Body of pancreas (tissue), 4 donors: Measurements from ENCODE around the gene CCDC124. TPM values are rescaled to one million over a fixed set of nuclear protein-coding genes. Genes with fewer than 3 reads are reported as not detected.
"Not testable (repeated sequence)": the region's sequence is repeated elsewhere in the genome, so short reads cannot be mapped to it uniquely, and the experiment has no call there.

Experiments used
- ATAC-seq: fragments of 150-250 bp; one replicate; pipeline ENCODE4 v1.9.1; 2016
- DNase-seq, 4 donors: peaks; one replicate each; pipeline ENCODE4 v3.0.0-alpha.2; 2019
- H3K27ac ChIP-seq, 4 donors: fragments of 200-600 bp; sonication (generic); 1 replicate in 3 of 4; 2 replicates in 1 of 4; pipeline versions ENCODE4 v1.5.1 to v1.6.1; 2016 to 2019; ENCODE audit warnings: mild to moderate bottlenecking in 1 of 4, mixed read lengths in 1 of 4, moderate library complexity in 1 of 4
- H3K27me3 ChIP-seq, 2 donors: fragments of 200-600 bp; sonication (generic); one replicate each; pipeline ENCODE4 v1.6.0; 2016; ENCODE audit warnings: mild to moderate bottlenecking in 1 of 2
- H3K36me3 ChIP-seq, 2 donors: fragments of 200-600 bp; sonication (generic); replicated peaks in 1 of 2; 2 replicates each; pipeline ENCODE4 v1.5.1; 2016; ENCODE audit warnings: low read depth in 2 of 2; ENCODE audit not compliant: insufficient read depth in 1 of 2
- H3K4me1 ChIP-seq: fragments of 200-600 bp; sonication (generic); one replicate; pipeline ENCODE4 v1.6.0; 2016
- H3K4me3 ChIP-seq, 2 donors: fragments of 200-600 bp; sonication (generic); 1 replicate in 1 of 2; 2 replicates in 1 of 2; pipeline ENCODE4 v1.5.1; 2016 to 2019
- H3K9me3 ChIP-seq, 3 donors: fragments of 200-600 bp; sonication (generic); 1 replicate in 2 of 3; 2 replicates in 1 of 3; pipeline ENCODE4 v1.5.1; 2016
- POLR2A ChIP-seq, 3 donors: fragments of 450-650 bp; IDR thresholded peaks; one replicate each; pipeline ENCODE4 v1.6.1; 2016; ENCODE audit warnings: antibody characterized with exemption in 3 of 3, mild to moderate bottlenecking in 2 of 3
- WGBS, 2 donors: methylation state at CpG; one replicate each; pipeline ENCODE4 v1.1.5; 2017; 5-methylcytosine and 5-hydroxymethylcytosine counted together
- intact Hi-C: fragments of 100-400 bp; cut with DNase I; formaldehyde crosslinking; loops from one replicate; pipeline ENCODE4 v1.15.1; 2023
- total RNA-seq, 2 donors: library from RNA; depleted of rRNA; stranded (reverse); fragments of >200 nt; gene quantifications; one replicate each; pipeline ENCODE4 v1.1.0, GENCODE V29; 2016
- TF ChIP-seq, protein P1 (sequence below), 7 experiments: fragments of 450-650 bp in 4 of 7; fragments of 200-600 bp in 3 of 7; sonication (generic) in 3 of 7; IDR thresholded peaks; one replicate each; pipeline ENCODE4 v1.5.1; 2016 to 2019; ENCODE audit warnings: antibody characterized with exemption in 7 of 7

The CCDC124 gene
- total RNA-seq, 2 donors from 2014 or later = 25.2 to 84.0 TPM

DNA sequence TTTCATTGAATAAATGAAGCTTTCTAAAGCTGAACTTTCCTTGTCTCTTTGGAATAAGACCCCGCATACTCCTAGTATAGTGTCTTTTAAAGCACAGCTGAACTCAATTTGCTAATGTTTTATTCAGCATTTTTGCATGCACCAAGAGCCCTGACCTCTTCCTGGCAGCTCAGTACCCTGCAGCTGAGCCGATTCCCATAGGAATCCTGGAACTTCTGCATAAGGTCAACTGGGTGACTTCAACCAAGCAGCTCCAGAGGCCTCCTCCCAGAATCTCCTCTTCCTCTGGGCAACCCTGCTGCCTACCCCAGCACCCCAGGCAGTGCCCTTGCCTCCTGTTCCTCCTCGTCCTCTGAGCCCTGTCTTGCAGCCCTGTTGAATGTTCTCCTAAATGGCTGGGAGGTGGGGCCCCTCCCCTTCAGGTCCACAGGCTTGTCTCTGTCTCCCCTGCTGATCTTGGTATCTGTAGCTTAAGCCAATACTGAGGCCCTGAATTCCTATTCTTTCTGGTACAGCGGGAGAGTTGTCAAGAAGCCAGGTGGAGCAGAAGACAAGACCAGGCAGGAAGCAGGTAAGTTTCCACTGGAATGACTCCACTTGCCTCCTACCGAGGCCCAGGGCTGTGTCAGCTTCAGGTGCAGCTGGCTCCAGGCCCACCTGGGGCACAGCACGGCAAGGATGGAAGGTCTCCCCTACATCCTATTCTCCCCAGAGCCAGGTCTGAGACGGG is 23.6 kb upstream of the CCDC124 start:
- intact Hi-C loops = no loop called here
- no peak for TF ChIP-seq POLR2A (IDR thresholded peaks at IDR 0.05)
- TF ChIP-seq, protein P1, sequence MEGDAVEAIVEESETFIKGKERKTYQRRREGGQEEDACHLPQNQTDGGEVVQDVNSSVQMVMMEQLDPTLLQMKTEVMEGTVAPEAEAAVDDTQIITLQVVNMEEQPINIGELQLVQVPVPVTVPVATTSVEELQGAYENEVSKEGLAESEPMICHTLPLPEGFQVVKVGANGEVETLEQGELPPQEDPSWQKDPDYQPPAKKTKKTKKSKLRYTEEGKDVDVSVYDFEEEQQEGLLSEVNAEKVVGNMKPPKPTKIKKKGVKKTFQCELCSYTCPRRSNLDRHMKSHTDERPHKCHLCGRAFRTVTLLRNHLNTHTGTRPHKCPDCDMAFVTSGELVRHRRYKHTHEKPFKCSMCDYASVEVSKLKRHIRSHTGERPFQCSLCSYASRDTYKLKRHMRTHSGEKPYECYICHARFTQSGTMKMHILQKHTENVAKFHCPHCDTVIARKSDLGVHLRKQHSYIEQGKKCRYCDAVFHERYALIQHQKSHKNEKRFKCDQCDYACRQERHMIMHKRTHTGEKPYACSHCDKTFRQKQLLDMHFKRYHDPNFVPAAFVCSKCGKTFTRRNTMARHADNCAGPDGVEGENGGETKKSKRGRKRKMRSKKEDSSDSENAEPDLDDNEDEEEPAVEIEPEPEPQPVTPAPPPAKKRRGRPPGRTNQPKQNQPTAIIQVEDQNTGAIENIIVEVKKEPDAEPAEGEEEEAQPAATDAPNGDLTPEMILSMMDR (IDR thresholded peaks at IDR 0.05) = no peak
- H3K4me1 ChIP-seq = peaks cover 12% of the 10 kb centered on the region
- H3K27me3 ChIP-seq = no peaks in the 10 kb centered on the region
- ATAC-seq (peak; percentile 79), DNase-seq (peak; percentile 55 to 65 (median 61))
- 28 to 37% methylated on average over 7 of the region's 7 CpGs for WGBS, 2 donors
- H3K36me3 ChIP-seq = no peaks in the 10 kb centered on the region
- H3K4me3 ChIP-seq = no peak overlapping the region
- H3K9me3 ChIP-seq = no peaks in the 10 kb centered on the region
- peak overlapping the region; percentile 6 to 63 (median 39) for H3K27ac ChIP-seq

DNA sequence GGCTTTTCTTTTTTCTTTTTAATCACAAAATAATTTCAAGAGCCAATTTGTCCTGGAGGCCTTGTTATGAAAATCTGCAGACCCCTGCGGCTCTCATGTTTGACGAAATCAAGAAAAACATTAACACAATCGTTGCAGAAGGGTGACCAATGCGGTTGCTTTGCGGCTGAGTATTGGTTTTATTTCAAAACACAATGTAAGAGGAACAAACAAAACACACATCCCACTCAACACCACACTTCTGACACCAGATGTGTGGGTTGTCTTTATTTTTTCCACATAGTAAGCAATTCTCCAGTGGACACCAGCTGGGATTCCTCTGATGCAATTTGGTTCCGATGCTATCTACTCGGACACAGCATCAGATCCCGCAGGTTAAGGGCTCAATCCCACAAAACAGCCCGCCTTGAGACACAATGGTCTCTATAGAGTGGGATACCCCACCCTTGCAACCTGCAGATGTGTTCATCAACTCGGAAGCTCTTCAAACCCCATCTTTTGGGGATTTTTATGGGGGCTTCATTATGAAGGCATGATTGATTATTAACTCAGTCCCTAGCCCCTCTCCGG is 21.9 kb upstream of the CCDC124 start:
- Histone ChIP-seq H3K4me3 (no peak overlapping the region), H3K36me3 (no peaks in the 10 kb centered on the region), H3K4me1 (peaks cover 12% of the 10 kb centered on the region), H3K9me3 (no peaks in the 10 kb centered on the region), H3K27ac (no peak overlapping the region), H3K27me3 (no peaks in the 10 kb centered on the region)
- DNase-seq (no peak), ATAC-seq (no peak)
- TF ChIP-seq, protein P1 (IDR thresholded peaks at IDR 0.05) = no peak
- no peak for TF ChIP-seq POLR2A (IDR thresholded peaks at IDR 0.05)
- 79 to 80% methylated on average over 11 of the region's 11 CpGs for WGBS, 2 donors
- intact Hi-C loops = no loop called here

DNA sequence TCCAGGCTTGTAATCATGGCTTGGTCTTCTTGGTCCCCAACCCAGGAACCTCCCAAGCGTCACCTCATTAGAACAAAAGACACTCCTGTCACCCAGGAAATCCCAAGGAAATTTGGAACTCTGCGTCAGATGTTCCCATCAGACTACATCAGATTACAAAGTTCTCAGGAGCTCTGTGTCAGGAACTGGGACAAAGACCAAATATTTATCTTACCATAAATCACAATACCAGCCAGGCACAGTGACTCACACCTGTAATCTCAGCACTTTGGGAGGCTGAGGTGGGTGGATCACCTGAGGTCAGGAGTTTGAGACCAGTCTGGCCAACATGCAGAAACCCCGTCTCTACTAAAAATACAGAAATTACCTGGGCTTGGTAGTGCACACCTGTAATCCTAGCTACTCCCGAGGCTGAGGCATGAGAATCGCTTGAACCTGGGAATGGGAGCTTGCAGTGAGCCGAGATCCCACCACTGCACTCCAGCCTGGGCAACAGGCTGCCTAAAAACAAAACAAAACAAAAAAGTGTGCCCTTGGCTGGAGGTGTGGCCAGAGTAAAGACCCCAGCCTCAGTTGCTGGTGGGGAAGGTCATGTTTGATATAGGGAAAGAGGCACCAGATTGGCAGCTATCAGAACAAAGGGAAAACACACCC is 16.7 kb upstream of the CCDC124 start:
- peaks cover 8% of the 10 kb centered on the region for H3K4me1 ChIP-seq
- H3K27me3 ChIP-seq = no peaks in the 10 kb centered on the region
- ATAC-seq (peak; percentile 68), DNase-seq (peak in 1 of 4 donors; percentile 15)
- no peaks in the 10 kb centered on the region for H3K36me3 ChIP-seq
- 47 to 53% methylated on average over 5 to 6 of the region's 6 CpGs for WGBS, 2 donors
- peak overlapping the region in 1 of 4 donors; percentile 31 for H3K27ac ChIP-seq
- H3K4me3 ChIP-seq = no peak overlapping the region
- TF ChIP-seq, protein P1 (IDR thresholded peaks at IDR 0.05) = no peak
- no peak for TF ChIP-seq POLR2A (IDR thresholded peaks at IDR 0.05)
- peaks cover 0 to 3% (median 0%) of the 10 kb centered on the region in 3 donors for H3K9me3 ChIP-seq
- intact Hi-C loops = no loop called here

DNA sequence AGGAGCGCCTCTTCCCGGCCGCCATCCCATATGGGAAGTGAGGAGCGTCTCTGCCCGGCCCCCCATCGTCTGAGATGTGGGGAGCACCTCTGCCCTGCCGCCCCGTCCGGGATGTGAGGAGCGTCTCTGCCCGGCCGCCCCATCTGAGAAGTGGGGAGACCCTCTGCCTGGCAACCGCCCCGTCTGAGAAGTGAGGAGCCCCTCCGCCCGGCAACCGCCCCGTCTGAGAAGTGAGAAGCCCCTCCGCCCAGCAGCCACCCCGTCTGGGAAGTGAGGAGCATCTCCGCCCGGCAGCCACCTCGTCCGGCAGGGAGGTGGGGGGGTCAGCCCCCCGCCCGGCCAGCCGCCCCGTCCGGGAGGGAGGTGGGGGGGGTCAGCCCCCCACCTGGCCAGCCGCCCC is 14.7 kb upstream of the CCDC124 start:
- intact Hi-C loops, H3K27ac ChIP-seq, DNase-seq, H3K36me3 ChIP-seq, H3K27me3 ChIP-seq, ATAC-seq, H3K9me3 ChIP-seq, H3K4me3 ChIP-seq, H3K4me1 ChIP-seq: not testable (repeated sequence)
- 92% methylated on average over 14 of the region's 30 CpGs; no CpG with 5 or more reads in 1 of the 2 donors for WGBS, 2 donors

DNA sequence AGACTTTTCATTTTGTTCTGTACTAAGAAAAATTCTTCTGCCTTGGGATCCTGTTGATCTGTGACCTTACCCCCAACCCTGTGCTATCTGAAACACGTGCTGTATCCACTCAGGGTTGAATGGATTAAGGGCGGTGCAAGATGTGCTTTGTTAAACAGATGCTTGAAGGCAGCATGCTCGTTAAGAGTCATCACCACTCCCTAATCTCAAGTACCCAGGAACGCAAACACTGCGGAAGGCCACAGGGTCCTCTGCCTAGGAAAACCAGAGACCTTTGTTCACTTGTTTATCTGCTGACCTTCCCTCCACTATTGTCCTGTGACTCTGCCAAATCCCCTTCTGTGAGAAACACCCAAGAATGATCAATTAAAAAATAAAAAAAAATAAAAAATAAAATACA is 13.7 kb upstream of the CCDC124 start:
- H3K4me3 ChIP-seq, DNase-seq, H3K36me3 ChIP-seq, H3K27ac ChIP-seq, H3K4me1 ChIP-seq, H3K27me3 ChIP-seq, ATAC-seq, H3K9me3 ChIP-seq, intact Hi-C loops: not testable (repeated sequence)
- WGBS, 2 donors = 20 to 34% methylated on average over 1 to 4 of the region's 5 CpGs
